KBM-7 (cell line): Measurements from ENCODE around the gene NCOA1.
"Not testable (repeated sequence)": the region's sequence is repeated elsewhere in the genome, so short reads cannot be mapped to it uniquely, and the experiment has no call there.

Experiments used
- DNase-seq: peaks from one replicate; pipeline ENCODE4 v3.0.0-alpha.2; 2015
- in situ Hi-C: fragments of 300-500 bp; cut with MboI; formaldehyde crosslinking; loops from 2 replicates; pipeline ENCODE4 v1.14.3; 2020; ENCODE audit warnings: low sequenced_read_pairs, low pct_unique_long_range_greater_than_20kb, mixed read lengths

NCOA1 gene

GRCh38 chr2:24600140-24600539, 109.1 kb downstream of the NCOA1 start:
- in situ Hi-C loops, DNase-seq: not testable (repeated sequence)

- in situ Hi-C loops: no loop called here
- no peak for DNase-seq
These were observed 120.6 kb downstream of the NCOA1 start for GRCh38 chr2:24611631-24612030.

DNA sequence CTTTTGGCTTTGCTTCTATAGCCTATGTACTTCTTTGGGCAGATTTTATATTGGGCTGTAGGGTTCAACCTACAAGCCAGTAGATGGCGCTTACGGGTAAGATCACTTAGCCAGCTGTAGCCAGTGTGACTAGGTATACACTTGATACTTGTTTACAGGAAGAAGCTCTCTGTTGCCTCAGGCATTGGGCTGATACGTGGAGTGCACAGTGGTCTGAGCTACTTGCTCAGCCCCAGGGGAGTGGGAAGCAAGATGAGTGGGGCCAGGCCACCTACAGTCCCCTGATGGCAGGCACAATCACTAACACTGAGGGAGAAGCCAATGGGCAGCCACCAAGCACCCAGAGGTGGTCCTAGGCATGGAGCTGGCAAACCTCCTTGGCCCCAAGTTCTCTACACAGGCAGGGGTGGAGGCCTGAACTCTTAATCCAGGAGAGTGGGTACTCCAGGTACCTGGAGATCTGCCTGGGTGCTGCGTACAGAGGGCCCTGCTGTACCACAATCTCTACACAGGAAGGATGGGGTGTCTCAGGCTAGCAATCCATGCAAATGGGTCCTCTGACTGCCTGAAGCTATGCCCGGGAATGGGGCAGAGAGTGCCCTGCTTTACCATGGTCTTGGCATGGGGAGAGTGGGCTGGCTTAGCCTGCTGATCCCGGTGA, 122.2 kb downstream of the NCOA1 start:
- DNase-seq: peak; percentile 54
- in situ Hi-C loops: no loop called here

DNA sequence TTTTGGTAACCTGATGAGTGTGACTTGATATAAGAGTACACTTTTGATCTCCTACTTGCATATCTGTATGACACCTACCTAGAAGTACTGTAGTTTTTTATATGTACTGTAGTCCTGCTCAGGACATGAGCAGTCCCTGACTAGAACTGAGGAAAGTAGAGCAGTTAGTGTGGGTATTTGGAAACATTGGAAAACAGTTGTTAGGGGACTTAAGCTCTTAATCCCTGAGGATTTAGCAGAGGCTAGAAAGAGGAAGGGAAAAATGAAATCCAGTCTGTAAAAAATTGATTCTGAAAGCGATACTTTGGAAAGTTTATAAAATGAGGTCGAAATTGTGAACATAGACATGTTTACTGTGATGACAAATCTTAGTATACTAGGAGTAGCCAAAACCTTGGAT, 125.6 kb downstream of the NCOA1 start:
- no peak for DNase-seq
- in situ Hi-C loops: no loop called here

DNA sequence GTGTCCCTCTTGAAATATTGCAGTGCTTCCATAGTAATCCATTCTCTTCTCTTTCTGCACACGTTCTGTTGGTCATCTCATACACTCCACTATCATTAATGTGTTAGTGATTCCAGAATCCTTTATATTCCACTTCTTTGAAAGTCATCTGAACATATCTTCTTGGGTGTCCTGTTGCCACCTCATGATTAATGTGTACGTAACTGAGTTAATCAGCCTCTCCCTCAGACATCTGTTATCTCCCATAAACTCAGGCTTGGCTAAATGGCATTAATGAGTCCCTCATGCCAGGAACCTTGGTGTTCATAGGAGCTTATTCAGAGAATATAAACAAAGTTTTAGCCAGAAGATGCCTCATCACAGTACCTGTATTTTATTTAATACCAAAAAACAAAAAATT, 126.4 kb downstream of the NCOA1 start:
- no peak for DNase-seq

GRCh38 chr2:24618144-24618543, 127.1 kb downstream of the NCOA1 start:
- no peak for DNase-seq
- in situ Hi-C loops: no loop called here

More for the DNA sequence above, 126.4 kb downstream of the NCOA1 start:
- in situ Hi-C loops: no loop called here

DNA sequence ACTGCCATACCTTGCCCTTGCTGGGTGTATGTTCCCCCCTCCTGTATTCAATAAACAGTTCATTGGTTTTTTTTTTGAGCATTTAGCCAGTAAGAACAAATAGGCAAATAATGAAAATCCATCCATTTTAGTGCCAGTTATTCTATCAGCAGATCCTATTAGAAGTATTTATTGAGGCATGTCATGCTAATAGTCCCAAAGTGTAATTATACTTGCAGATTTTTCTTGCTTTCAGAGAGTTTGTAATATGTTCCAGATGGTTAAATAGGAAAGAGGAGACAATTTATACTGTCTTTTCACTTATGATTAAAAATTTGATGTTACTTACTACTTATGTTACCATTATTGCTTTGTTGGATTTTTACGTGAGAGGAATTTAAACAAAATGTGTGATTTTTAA, 127.6 kb downstream of the NCOA1 start:
- DNase-seq: no peak
- in situ Hi-C loops: no loop called here

- DNase-seq: no peak
- in situ Hi-C loops: no loop called here
These were observed 129.9 kb downstream of the NCOA1 start for GRCh38 chr2:24620936-24621335.

- no peak for DNase-seq
- in situ Hi-C loops: no loop called here
These were observed 130.9 kb downstream of the NCOA1 start for GRCh38 chr2:24621779-24622538.

- DNase-seq: no peak
These were observed 132.5 kb downstream of the NCOA1 start for GRCh38 chr2:24623535-24623934.

DNA sequence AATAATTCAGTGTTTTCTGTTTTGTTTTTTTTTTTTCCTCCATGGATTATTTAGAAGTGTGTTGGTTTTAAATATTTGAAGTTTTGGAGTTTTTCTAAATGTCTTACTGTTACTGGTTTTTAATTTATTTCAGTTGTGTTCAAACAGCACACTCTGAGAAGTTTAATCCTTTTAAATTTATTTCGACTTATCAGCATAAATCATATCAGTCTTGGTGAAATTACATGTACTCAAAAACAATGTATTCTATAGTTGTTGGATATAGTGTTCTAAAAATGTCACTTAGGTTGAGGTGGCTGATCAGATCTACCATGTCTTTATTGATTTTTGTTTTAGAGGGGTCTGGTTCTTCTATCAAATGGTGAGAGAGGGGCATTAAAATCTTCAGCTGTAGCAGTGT, 134.7 kb downstream of the NCOA1 start:
- in situ Hi-C loops: no loop called here
- DNase-seq: no peak

More at GRCh38 chr2:24623535-24623934, 132.5 kb downstream of the NCOA1 start:
- in situ Hi-C loops: no loop called here

DNA sequence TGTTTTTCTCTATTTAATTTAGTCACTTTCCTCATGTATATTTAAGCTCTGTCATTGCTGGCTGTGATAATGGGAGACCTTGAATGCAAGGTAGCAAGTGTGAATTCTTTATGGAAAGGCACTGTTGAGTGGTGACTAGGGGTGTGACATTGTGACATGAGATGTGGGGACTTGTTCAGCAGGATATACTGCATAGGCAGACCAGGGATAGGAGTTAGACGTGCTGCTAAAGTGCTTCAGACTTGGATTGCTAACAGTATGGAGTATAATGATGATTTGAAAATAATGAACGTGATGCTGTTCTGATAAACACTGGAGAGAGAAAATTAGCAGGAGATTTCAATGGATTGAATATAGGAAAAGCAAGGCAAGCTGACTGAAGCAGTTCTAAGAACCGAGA, 135.1 kb downstream of the NCOA1 start:
- in situ Hi-C loops: no loop called here
- DNase-seq: no peak

- in situ Hi-C loops: no loop called here
- DNase-seq: no peak
These were observed 137.7 kb downstream of the NCOA1 start for GRCh38 chr2:24628746-24629145.

GRCh38 chr2:24632172-24632571, 141.1 kb downstream of the NCOA1 start:
- peak; percentile 59 for DNase-seq
- in situ Hi-C loops: no loop called here

GRCh38 chr2:24635181-24635580, 144.1 kb downstream of the NCOA1 start:
- DNase-seq: no peak
- in situ Hi-C loops: no loop called here

DNA sequence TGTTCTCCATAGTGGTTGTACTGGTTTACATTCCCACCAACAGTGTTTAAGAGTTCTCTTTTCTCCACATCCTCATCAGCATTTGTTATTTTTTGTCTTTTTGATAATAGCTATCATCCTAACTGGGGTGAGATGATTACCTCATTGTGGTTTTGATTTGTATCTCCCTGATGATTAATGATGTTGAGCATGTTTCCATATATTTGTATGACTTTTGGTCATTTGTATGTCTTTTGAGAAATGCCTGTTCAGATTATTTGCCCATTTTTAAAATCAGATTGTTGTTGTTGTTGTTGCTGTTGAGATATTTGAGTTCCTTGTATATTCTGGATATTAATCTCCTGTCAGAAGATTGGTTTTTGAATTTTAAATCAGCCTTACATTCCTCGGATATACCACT, 147.5 kb downstream of the NCOA1 start:
- DNase-seq: no peak
- in situ Hi-C loops: no loop called here

DNA sequence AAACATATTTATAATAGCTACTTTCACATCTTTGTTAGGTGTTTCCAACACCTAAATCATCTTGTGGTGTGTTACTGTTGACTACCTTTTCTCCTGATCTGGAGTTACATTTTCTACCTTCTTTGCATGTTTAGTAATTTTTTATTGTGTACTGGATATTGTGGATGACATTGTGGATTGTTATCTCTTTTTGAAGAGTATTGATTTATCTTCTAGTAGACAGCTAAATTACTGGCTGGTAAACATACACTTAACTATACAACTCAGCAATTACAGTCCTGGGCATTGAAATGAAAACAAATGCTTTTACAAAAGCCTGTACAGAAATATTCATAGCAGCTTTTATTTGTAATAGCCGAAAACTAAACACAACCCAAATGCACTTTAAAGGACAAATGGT, 151.3 kb downstream of the NCOA1 start:
- DNase-seq: no peak
- in situ Hi-C loops: no loop called here

GRCh38 chr2:24643051-24643450, 152.0 kb downstream of the NCOA1 start:
- in situ Hi-C loops: no loop called here
- no peak for DNase-seq

GRCh38 chr2:24644032-24644431, 153.0 kb downstream of the NCOA1 start:
- in situ Hi-C loops: no loop called here
- DNase-seq: no peak

- in situ Hi-C loops: no loop called here
- no peak for DNase-seq
These were observed 160.1 kb downstream of the NCOA1 start for GRCh38 chr2:24650997-24651642.
